Cardiac muscle cell (in vitro differentiated cells and primary cell): Measurements from ENCODE around the gene MYDGF. TPM values are rescaled to one million over a fixed set of nuclear protein-coding genes. Genes with fewer than 3 reads are reported as not detected.
A peak's percentile ranks its signal among the peaks of the same experiment; 100 is the strongest.

Experiments
- DNase-seq, 2 donors: peaks; one replicate each; pipeline versions ENCODE4 v3.0.0 to v3.0.0-alpha.2; 2010 to 2017; ENCODE audit warnings: low read depth in 1 of 2, low spot score in 1 of 2
- H3K27ac ChIP-seq: fragments of 200-600 bp; sonication (generic); 2 replicates; pipeline ENCODE4 v1.5.1; 2016
- H3K27me3 ChIP-seq: fragments of 200-600 bp; sonication (generic); 2 replicates; pipeline ENCODE4 v1.6.0; 2016; ENCODE audit warnings: control low read depth
- H3K36me3 ChIP-seq: fragments of 200-600 bp; sonication (generic); 2 replicates; pipeline ENCODE4 v1.5.1; 2016; ENCODE audit warnings: control low read depth
- H3K4me1 ChIP-seq: fragments of 200-600 bp; sonication (generic); 2 replicates; pipeline ENCODE4 v1.8.1; 2017; ENCODE audit warnings: low read depth, mild to moderate bottlenecking, mixed run types
- H3K4me3 ChIP-seq: fragments of 200-600 bp; sonication (generic); 2 replicates; pipeline ENCODE4 v1.5.1; 2016; ENCODE audit warnings: mild to moderate bottlenecking
- H3K9me3 ChIP-seq: fragments of 200-600 bp; sonication (generic); 2 replicates; pipeline ENCODE4 v1.5.1; 2017; ENCODE audit warnings: low read depth, mild to moderate bottlenecking, control low read depth
- polyA plus RNA-seq: library from polyadenylated mRNA; unstranded; fragments of >200 nt; fragmentation: Nextera tagmentation; extraction: Ambion mirVana; gene quantifications from 2 replicates; pipeline ENCODE4 v1.2.1, GENCODE V29; 2016
- total RNA-seq: library from RNA; depleted of rRNA; stranded (reverse); fragments of >200 nt; gene quantifications from 2 replicates; pipeline ENCODE4 v1.2.3, GENCODE V29; 2016
- TF ChIP-seq, protein P1 (sequence below): IDR thresholded peaks from 2 replicates; pipeline ENCODE4 v1.5.1; 2012; ENCODE audit warnings: low read depth, mild to moderate bottlenecking, low read length

MYDGF gene
- total and polyA plus RNA-seq, 2 experiments from 2014 or later: 47.9 to 206 TPM

- H3K27me3 ChIP-seq: no peaks in the 10 kb centered on the region
- no peaks in the 10 kb centered on the region for H3K9me3 ChIP-seq
- peak within 1 kb of the TSS; percentile 61 for H3K4me3 ChIP-seq
- H3K27ac ChIP-seq: peak within 1 kb of the TSS; percentile 33
- H3K36me3 ChIP-seq: no peaks in the 10 kb centered on the region
- H3K4me1 ChIP-seq: peaks cover 6% of the 10 kb centered on the region
- DNase-seq: peak; percentile 98 to 99
- TF ChIP-seq, protein P1, sequence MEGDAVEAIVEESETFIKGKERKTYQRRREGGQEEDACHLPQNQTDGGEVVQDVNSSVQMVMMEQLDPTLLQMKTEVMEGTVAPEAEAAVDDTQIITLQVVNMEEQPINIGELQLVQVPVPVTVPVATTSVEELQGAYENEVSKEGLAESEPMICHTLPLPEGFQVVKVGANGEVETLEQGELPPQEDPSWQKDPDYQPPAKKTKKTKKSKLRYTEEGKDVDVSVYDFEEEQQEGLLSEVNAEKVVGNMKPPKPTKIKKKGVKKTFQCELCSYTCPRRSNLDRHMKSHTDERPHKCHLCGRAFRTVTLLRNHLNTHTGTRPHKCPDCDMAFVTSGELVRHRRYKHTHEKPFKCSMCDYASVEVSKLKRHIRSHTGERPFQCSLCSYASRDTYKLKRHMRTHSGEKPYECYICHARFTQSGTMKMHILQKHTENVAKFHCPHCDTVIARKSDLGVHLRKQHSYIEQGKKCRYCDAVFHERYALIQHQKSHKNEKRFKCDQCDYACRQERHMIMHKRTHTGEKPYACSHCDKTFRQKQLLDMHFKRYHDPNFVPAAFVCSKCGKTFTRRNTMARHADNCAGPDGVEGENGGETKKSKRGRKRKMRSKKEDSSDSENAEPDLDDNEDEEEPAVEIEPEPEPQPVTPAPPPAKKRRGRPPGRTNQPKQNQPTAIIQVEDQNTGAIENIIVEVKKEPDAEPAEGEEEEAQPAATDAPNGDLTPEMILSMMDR: no peak
Measured at GRCh38 chr19:4638828-4639530, 31.2 kb downstream of the MYDGF start, which contains the start of gene TNFAIP8L1. TSS of gene TNFAIP8L1 (plus strand) at chr19:4639516. CDS start at chr19:4651870, 12,354 bp downstream.

GRCh38 chr19:4638317-4638716 lies 31.8 kb downstream of the MYDGF start:
- Histone ChIP-seq H3K9me3 (no peaks in the 10 kb centered on the region), H3K4me1 (peaks cover 6% of the 10 kb centered on the region), H3K27me3 (no peaks in the 10 kb centered on the region), H3K36me3 (no peaks in the 10 kb centered on the region), H3K4me3 (no peak overlapping the region), H3K27ac (no peak overlapping the region)
- TF ChIP-seq, protein P1: no peak
- peak in 1 of 2 donors; percentile 41 for DNase-seq

- H3K4me3 ChIP-seq: no peak overlapping the region
- TF ChIP-seq, protein P1: no peak
- H3K9me3 ChIP-seq: no peaks in the 10 kb centered on the region
- peaks cover 6% of the 10 kb centered on the region for H3K4me1 ChIP-seq
- DNase-seq: no peak
- no peaks in the 10 kb centered on the region for H3K36me3 ChIP-seq
- no peaks in the 10 kb centered on the region for H3K27me3 ChIP-seq
- H3K27ac ChIP-seq: no peak overlapping the region
Measured at GRCh38 chr19:4636761-4637160, 33.4 kb downstream of the MYDGF start.

GRCh38 chr19:4636151-4636717 lies 33.9 kb downstream of the MYDGF start:
- H3K4me3 ChIP-seq: peak overlapping the region; percentile 25
- H3K27me3 ChIP-seq: no peaks in the 10 kb centered on the region
- peak; percentile 71 to 83 for DNase-seq
- TF ChIP-seq, protein P1: peak; percentile 85
- peaks cover 6% of the 10 kb centered on the region for H3K4me1 ChIP-seq
- H3K9me3 ChIP-seq: no peaks in the 10 kb centered on the region
- no peak overlapping the region for H3K27ac ChIP-seq
- H3K36me3 ChIP-seq: no peaks in the 10 kb centered on the region

DNA sequence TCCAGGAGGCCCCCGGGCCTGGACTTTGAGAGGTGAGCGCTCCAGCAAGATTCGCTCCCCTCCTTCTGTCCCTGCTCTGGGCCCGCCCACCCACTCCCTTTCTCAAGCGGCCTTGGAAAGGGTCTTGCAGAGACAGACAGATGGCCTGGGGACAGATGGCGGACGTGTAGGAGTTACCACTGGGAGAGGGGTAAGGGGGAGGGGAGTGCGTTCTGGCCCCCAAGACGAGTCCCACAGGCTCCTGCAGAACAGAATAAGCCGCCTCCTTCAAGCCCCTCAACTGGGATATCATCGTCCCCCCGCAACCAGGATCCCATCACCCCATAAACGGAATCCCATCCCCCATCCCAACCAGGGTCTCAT lies 34.4 kb downstream of the MYDGF start:
- H3K4me3 ChIP-seq: peak overlapping the region; percentile 25
- TF ChIP-seq, protein P1: no peak
- H3K4me1 ChIP-seq: peaks cover 6% of the 10 kb centered on the region
- peak overlapping the region; percentile 49 for H3K27ac ChIP-seq
- H3K27me3 ChIP-seq: no peaks in the 10 kb centered on the region
- no peaks in the 10 kb centered on the region for H3K36me3 ChIP-seq
- no peak for DNase-seq
- no peaks in the 10 kb centered on the region for H3K9me3 ChIP-seq
